IMR-90 (cell line): ENCODE data around the gene OSBPL2. TPM values are rescaled to one million over a fixed set of nuclear protein-coding genes. Genes with fewer than 3 reads are reported as not detected.

Source experiments
- ATAC-seq: fragments of 200-7000 bp; cut with Tn5 transposase; 2 replicates; pipeline ENCODE4 v1.9.1; 2020; ENCODE audit warnings: low read depth, mild to moderate bottlenecking, moderate library complexity
- BruUV-seq: library from RNA; stranded (reverse); fragments of 400-500 nt; replicated peaks from 2 replicates; lab custom pipeline; 2021; lab: Mats Ljungman, UMichigan
- CTCF ChIA-PET: fragments of 300-600 bp; formaldehyde crosslinking; extraction: SDS; loops from one replicate; lab custom pipeline; 2021; ENCODE audit warnings: antibody characterized with exemption; lab: Yijun Ruan, JAX
- POLR2A ChIA-PET: fragments of 300-600 bp; sonication (Branson Sonifier 250); formaldehyde crosslinking; loops from one replicate; lab custom pipeline; 2022; ENCODE audit warnings: antibody characterized with exemption; ENCODE audit not compliant: unreplicated experiment; lab: Charles Lee
- DNase-seq: peaks from one replicate; pipeline ENCODE4 v3.0.0; 2013
- H2AFZ ChIP-seq: replicated peaks from 2 replicates; pipeline ENCODE3; 2013; ENCODE audit warnings: low read length, mild to moderate bottlenecking; ENCODE audit not compliant: poor library complexity
- H2AK5ac ChIP-seq: 2 replicates; pipeline ENCODE4 v1.6.1; 2013; ENCODE audit warnings: low read depth, low read length, inconsistent platforms
- H2AK9ac ChIP-seq: replicated peaks from 2 replicates; pipeline ENCODE3; 2013; ENCODE audit warnings: mild to moderate bottlenecking, low read depth, low read length, moderate library complexity; ENCODE audit not compliant: poor library complexity
- H2BK120ac ChIP-seq: 2 replicates; pipeline ENCODE4 v1.6.1; 2013; ENCODE audit warnings: low read depth, low read length, inconsistent platforms
- H2BK15ac ChIP-seq: 3 replicates; pipeline ENCODE4 v1.6.1; 2013; ENCODE audit warnings: low read depth, low read length, inconsistent platforms
- H2BK20ac ChIP-seq: 2 replicates; pipeline ENCODE4 v1.6.1; 2013; ENCODE audit warnings: low read depth, mild to moderate bottlenecking, inconsistent platforms, low read length, moderate library complexity
- H2BK5ac ChIP-seq: 2 replicates; pipeline ENCODE4 v1.6.1; 2013; ENCODE audit warnings: mild to moderate bottlenecking, low read depth, low read length, inconsistent platforms; ENCODE audit not compliant: poor library complexity, severe bottlenecking
- H3K14ac ChIP-seq: replicated peaks from 2 replicates; pipeline ENCODE4 v1.6.1; 2013; ENCODE audit warnings: low read depth, low read length, inconsistent platforms
- H3K18ac ChIP-seq: 2 replicates; pipeline ENCODE4 v1.6.1; 2013; ENCODE audit warnings: low read depth, low read length, control low read depth
- H3K23ac ChIP-seq: 2 replicates; pipeline ENCODE4 v1.6.1; 2013; ENCODE audit warnings: low read depth, low read length, inconsistent platforms
- H3K27ac ChIP-seq: 2 replicates; pipeline ENCODE4 v1.5.1; 2013; ENCODE audit warnings: mild to moderate bottlenecking, control low read depth, low read length; ENCODE audit not compliant: insufficient read depth
- H3K27me3 ChIP-seq: 2 replicates; pipeline ENCODE4 v1.6.1; 2013; ENCODE audit warnings: low read length; ENCODE audit not compliant: control insufficient read depth, insufficient read depth
- H3K36me3 ChIP-seq: 2 replicates; pipeline ENCODE4 v1.6.1; 2013; ENCODE audit warnings: low read length, mixed read lengths; ENCODE audit not compliant: control insufficient read depth, insufficient read depth
- H3K4ac ChIP-seq: 2 replicates; pipeline ENCODE4 v1.6.1; 2013; ENCODE audit warnings: low read depth, low read length, inconsistent platforms
- H3K4me1 ChIP-seq: 2 replicates; pipeline ENCODE4 v1.6.1; 2013; ENCODE audit warnings: low read length, mixed read lengths; ENCODE audit not compliant: control insufficient read depth, insufficient read depth
- H3K4me2 ChIP-seq: 2 replicates; pipeline ENCODE4 v1.6.1; 2013; ENCODE audit warnings: low read depth, mild to moderate bottlenecking, control low read depth, low read length, moderate library complexity
- H3K4me3 ChIP-seq: 2 replicates; pipeline ENCODE4 v1.5.1; 2013; ENCODE audit warnings: low read depth, mild to moderate bottlenecking, control low read depth, low read length, moderate library complexity; ENCODE audit not compliant: insufficient read depth
- H3K56ac ChIP-seq: 2 replicates; pipeline ENCODE4 v1.6.1; 2013; ENCODE audit warnings: low read length, inconsistent platforms; ENCODE audit not compliant: insufficient read depth; ENCODE audit errors: extremely low read depth
- H3K79me1 ChIP-seq, 2 experiments: 2 replicates each; pipeline ENCODE4 v1.6.1; 2013; ENCODE audit warnings: low read length in 2 of 2, inconsistent platforms in 1 of 2, low read depth in 1 of 2
- H3K9ac ChIP-seq: 2 replicates; pipeline ENCODE4 v1.6.1; 2013; ENCODE audit warnings: low read depth, low read length, control low read depth
- H3K9me1 ChIP-seq: 2 replicates; pipeline ENCODE4 v1.6.1; 2013; ENCODE audit warnings: low read length, inconsistent platforms; ENCODE audit not compliant: insufficient read depth
- H3K9me3 ChIP-seq: 2 replicates; pipeline ENCODE4 v1.6.1; 2013; ENCODE audit warnings: low read length; ENCODE audit not compliant: control insufficient read depth, insufficient read depth
- H4K20me1 ChIP-seq: 2 replicates; pipeline ENCODE4 v1.6.1; 2013; ENCODE audit warnings: low read length, inconsistent platforms; ENCODE audit not compliant: insufficient read depth
- H4K5ac ChIP-seq: 2 replicates; pipeline ENCODE4 v1.6.1; 2013; ENCODE audit warnings: mild to moderate bottlenecking, low read depth, low read length, control low read depth
- H4K8ac ChIP-seq, 2 experiments: 2 replicates each; pipeline ENCODE4 v1.6.1; 2013; ENCODE audit warnings: low read depth in 2 of 2, low read length in 2 of 2, control low read depth in 1 of 2, inconsistent platforms in 1 of 2
- H4K91ac ChIP-seq: 2 replicates; pipeline ENCODE4 v1.6.1; 2013; ENCODE audit warnings: low read depth, low read length, inconsistent platforms; ENCODE audit not compliant: insufficient read depth
- CEBPB ChIP-seq: IDR thresholded peaks from 2 replicates; pipeline ENCODE4 v1.6.1; 2012; ENCODE audit warnings: low read depth, low read length, improper control_type of control experiment
- CHD1 ChIP-seq: IDR thresholded peaks from 2 replicates; pipeline ENCODE4 v1.6.1; 2012; ENCODE audit warnings: low read depth, low read length, improper control_type of control experiment
- CTCF ChIP-seq: conservative IDR thresholded peaks from 2 replicates; pipeline ENCODE4 v1.5.1; 2012; ENCODE audit warnings: mild to moderate bottlenecking, low read depth, low read length, improper control_type of control experiment
- MAFK ChIP-seq: IDR thresholded peaks from 2 replicates; pipeline ENCODE4 v1.6.1; 2012; ENCODE audit warnings: low read depth, low read length, improper control_type of control experiment
- MAZ ChIP-seq: IDR thresholded peaks from 2 replicates; pipeline ENCODE4 v1.6.1; 2012; ENCODE audit warnings: low read depth, mild to moderate bottlenecking, low read length, improper control_type of control experiment, moderate library complexity, borderline replicate concordance
- MXI1 ChIP-seq: IDR thresholded peaks from 2 replicates; pipeline ENCODE4 v1.6.1; 2012; ENCODE audit warnings: low read depth, mild to moderate bottlenecking, low read length, moderate library complexity, borderline replicate concordance
- NFE2L2 ChIP-seq: fragments of 150-350 bp; IDR thresholded peaks from 2 replicates; pipeline ENCODE4 v1.6.1; 2016; ENCODE audit warnings: low read depth, mild to moderate bottlenecking, low read length
- RAD21 ChIP-seq: IDR thresholded peaks from 2 replicates; pipeline ENCODE4 v1.6.1; 2012; ENCODE audit warnings: low read length, improper control_type of control experiment
- RCOR1 ChIP-seq: IDR thresholded peaks from 2 replicates; pipeline ENCODE4 v1.6.1; 2012; ENCODE audit warnings: mild to moderate bottlenecking, low read length, improper control_type of control experiment; ENCODE audit not compliant: insufficient replicate concordance
- RFX5 ChIP-seq: IDR thresholded peaks from 2 replicates; pipeline ENCODE4 v1.8.0; 2012; ENCODE audit warnings: low read depth, mild to moderate bottlenecking, low read length, moderate library complexity
- SMC3 ChIP-seq: fragments of 150-350 bp; IDR thresholded peaks from 2 replicates; pipeline ENCODE4 v1.6.1; 2016; ENCODE audit warnings: low read depth, mild to moderate bottlenecking, antibody characterized with exemption, low read length, moderate library complexity
- WGBS, 2 experiments: methylation state at CpG; one replicate each; pipeline versions ENCODE4 v1.1.5 to v1.1.7; 2013; ENCODE audit warnings: missing lambda C conversion rate in 2 of 2; ENCODE audit not compliant: insufficient read length in 1 of 2; ENCODE audit errors: extremely low coverage in 2 of 2; 5-methylcytosine and 5-hydroxymethylcytosine counted together
- dilution Hi-C: fragments of 300-500 bp; cut with HindIII; formaldehyde crosslinking; loops from one replicate; pipeline ENCODE4 v1.14.3; 2018; ENCODE audit warnings: low sequenced_read_pairs; ENCODE audit not compliant: unreplicated experiment
- in situ Hi-C: fragments of 300-500 bp; cut with MboI; formaldehyde crosslinking; loops from 3 replicates; pipeline ENCODE4 v1.14.3; 2019; ENCODE audit warnings: low sequenced_read_pairs, inconsistent platforms, mixed read lengths
- intact Hi-C: fragments of 100-400 bp; cut with micrococcal nuclease; formaldehyde crosslinking; loops from 2 replicates; pipeline ENCODE4 v1.10.0; 2022
- polyA plus RNA-seq, 3 experiments: library from polyadenylated mRNA; depleted of rRNA; stranded (reverse); fragments of >200 nt; gene quantifications; 2 replicates each; pipeline ENCODE4 v1.2.3, GENCODE V29; 2012; ENCODE audit warnings: low replicate concordance in 1 of 3
- total RNA-seq: library from RNA; depleted of rRNA; stranded (reverse); fragments of >200 nt; gene quantifications from 2 replicates; pipeline ENCODE4 v1.2.3, GENCODE V29; 2012
- TF ChIP-seq, protein P1 (sequence below): fragments of 150-350 bp; IDR thresholded peaks from 2 replicates; pipeline ENCODE4 v1.6.1; 2016; ENCODE audit warnings: low read depth, mild to moderate bottlenecking, low read length, moderate library complexity, borderline replicate concordance

Gene OSBPL2
- total and polyA plus RNA-seq, 2 of the 4 experiments (the other 2 are of a cell fraction), result 19.3 to 27.6 TPM

- Histone ChIP-seq H3K9ac (no peak overlapping the region), H4K91ac (no peak overlapping the region), H4K8ac (no peak overlapping the region), H4K5ac (no peak overlapping the region), H3K79me1 (no peaks in the 10 kb centered on the region), H2AK9ac (no peak overlapping the region), H3K9me3 (no peaks in the 10 kb centered on the region), H3K4ac (no peak overlapping the region), H3K27me3 (no peaks in the 10 kb centered on the region), H3K14ac (no peak overlapping the region), H3K56ac (no peak overlapping the region), H2BK15ac (no peak overlapping the region), H2AK5ac (no peak overlapping the region), H3K36me3 (peaks cover 47% of the 10 kb centered on the region), H3K23ac (no peak overlapping the region), H3K9me1 (no peaks in the 10 kb centered on the region), H3K4me1 (no peaks in the 10 kb centered on the region), H3K18ac (no peak overlapping the region), H2BK120ac (no peak overlapping the region), H3K4me3 (no peak overlapping the region), H2AFZ (no peak overlapping the region), H3K4me2 (no peak overlapping the region), H2BK5ac (no peak overlapping the region), H4K20me1 (no peaks in the 10 kb centered on the region), H3K27ac (no peak overlapping the region), H2BK20ac (no peak overlapping the region)
- 90% methylated on average over 11 of the region's 12 CpGs; no CpG with 5 or more reads in 1 of the 2 experiments for WGBS, 2 experiments
- ATAC-seq (no peak), DNase-seq (no peak)
- no TSS peak for BruUV-seq
- dilution Hi-C loops (no loop called here), in situ Hi-C loops (no loop called here), intact Hi-C loops (no loop called here)
- TF ChIP-seq MAZ (no peak), MAFK (no peak), SMC3 (no peak), RFX5 (no peak), CEBPB (no peak), NFE2L2 (no peak), CHD1 (no peak), MXI1 (no peak), RCOR1 (no peak), CTCF (no peak), RAD21 (no peak)
- TF ChIP-seq, protein P1, sequence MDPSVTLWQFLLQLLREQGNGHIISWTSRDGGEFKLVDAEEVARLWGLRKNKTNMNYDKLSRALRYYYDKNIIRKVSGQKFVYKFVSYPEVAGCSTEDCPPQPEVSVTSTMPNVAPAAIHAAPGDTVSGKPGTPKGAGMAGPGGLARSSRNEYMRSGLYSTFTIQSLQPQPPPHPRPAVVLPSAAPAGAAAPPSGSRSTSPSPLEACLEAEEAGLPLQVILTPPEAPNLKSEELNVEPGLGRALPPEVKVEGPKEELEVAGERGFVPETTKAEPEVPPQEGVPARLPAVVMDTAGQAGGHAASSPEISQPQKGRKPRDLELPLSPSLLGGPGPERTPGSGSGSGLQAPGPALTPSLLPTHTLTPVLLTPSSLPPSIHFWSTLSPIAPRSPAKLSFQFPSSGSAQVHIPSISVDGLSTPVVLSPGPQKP, result no peak
- ChIA-PET POLR2A (no interaction called here), CTCF (no interaction called here)
Observed at GRCh38 chr20:62314339-62314638, 76.0 kb downstream of the OSBPL2 start.
